Smooth muscle cell (in vitro differentiated cells): ENCODE results near the gene HIF1AN. TPM values are rescaled to one million over a fixed set of nuclear protein-coding genes. Genes with fewer than 3 reads are reported as not detected.

ENCODE experiments used
- DNase-seq: peaks from one replicate; lab custom pipeline; 2025; ENCODE audit not compliant: unreplicated experiment; lab: John Stamatoyannopoulos, UW
- H2AFZ ChIP-seq: fragments of 200-600 bp; sonication (generic); 2 replicates; pipeline ENCODE4 v1.6.0; 2016; ENCODE audit warnings: antibody characterized with exemption, low read depth, mild to moderate bottlenecking
- H3F3A ChIP-seq: fragments of 200-600 bp; sonication (generic); 2 replicates; pipeline ENCODE4 v1.6.0; 2017; ENCODE audit warnings: antibody characterized with exemption, low read depth
- H3K27ac ChIP-seq: fragments of 200-600 bp; sonication (generic); 2 replicates; pipeline ENCODE4 v1.5.1; 2016; ENCODE audit warnings: low read depth, mild to moderate bottlenecking
- H3K27me3 ChIP-seq: fragments of 200-600 bp; sonication (generic); 2 replicates; pipeline ENCODE4 v1.6.1; 2016; ENCODE audit warnings: low read depth, mild to moderate bottlenecking
- H3K36me3 ChIP-seq: fragments of 200-600 bp; sonication (generic); 2 replicates; pipeline ENCODE4 v1.5.1; 2016; ENCODE audit warnings: low read depth
- H3K4me1 ChIP-seq: fragments of 200-600 bp; sonication (generic); 2 replicates; pipeline ENCODE4 v1.5.1; 2016; ENCODE audit warnings: low read depth
- H3K4me2 ChIP-seq: fragments of 200-600 bp; sonication (generic); 2 replicates; pipeline ENCODE4 v1.6.0; 2016; ENCODE audit warnings: mild to moderate bottlenecking
- H3K4me3 ChIP-seq: fragments of 200-600 bp; sonication (generic); 2 replicates; pipeline ENCODE4 v1.5.1; 2016; ENCODE audit warnings: mild to moderate bottlenecking
- H3K79me2 ChIP-seq: fragments of 200-600 bp; sonication (generic); 2 replicates; pipeline ENCODE4 v1.6.0; 2016; ENCODE audit warnings: low read depth, mild to moderate bottlenecking
- H3K9ac ChIP-seq: fragments of 200-600 bp; sonication (generic); 2 replicates; pipeline ENCODE4 v1.6.0; 2016; ENCODE audit warnings: low read depth
- H3K9me3 ChIP-seq: fragments of 200-600 bp; sonication (generic); replicated peaks from 2 replicates; pipeline ENCODE4 v1.5.1; 2016; ENCODE audit warnings: low read depth
- H4K20me1 ChIP-seq: fragments of 200-600 bp; sonication (generic); 2 replicates; pipeline ENCODE4 v1.6.0; 2016; ENCODE audit warnings: low read depth
- WGBS: methylation state at CpG from one replicate; pipeline ENCODE4 v1.1.7; 2016; ENCODE audit warnings: low lambda C conversion rate; 5-methylcytosine and 5-hydroxymethylcytosine counted together
- polyA plus RNA-seq: library from polyadenylated mRNA; unstranded; fragments of >200 nt; fragmentation: Nextera tagmentation; extraction: Ambion mirVana; gene quantifications from 2 replicates; pipeline ENCODE4 v1.2.1, GENCODE V29; 2016
- total RNA-seq: library from RNA; depleted of rRNA; stranded (reverse); fragments of >200 nt; gene quantifications from 2 replicates; pipeline ENCODE4 v1.2.3, GENCODE V29; 2014
- TF ChIP-seq, protein P1 (sequence below): fragments of 200-600 bp; sonication (generic); IDR thresholded peaks from 2 replicates; pipeline ENCODE4 v1.5.1; 2017; ENCODE audit warnings: borderline replicate concordance, mild to moderate bottlenecking, antibody characterized with exemption; ENCODE audit not compliant: insufficient read depth, poor library complexity, severe bottlenecking

HIF1AN gene
- total and polyA plus RNA-seq, 2 experiments from 2014 or later: 12.4 to 28.1 TPM

GRCh38 chr10:100506596-100507356 lies 29.0 kb upstream of the HIF1AN start:
- Histone ChIP-seq H3K9ac (no peak overlapping the region), H3K79me2 (no peaks in the 10 kb centered on the region), H2AFZ (no peak overlapping the region), H3K4me1 (peaks cover 12% of the 10 kb centered on the region), H4K20me1 (no peaks in the 10 kb centered on the region), H3K27ac (no peak overlapping the region), H3K27me3 (no peaks in the 10 kb centered on the region), H3K4me2 (no peak overlapping the region), H3K9me3 (no peaks in the 10 kb centered on the region), H3F3A (no peaks in the 10 kb centered on the region), H3K36me3 (no peaks in the 10 kb centered on the region), H3K4me3 (no peak overlapping the region)
- WGBS: 58% methylated on average over 5 of the region's 5 CpGs
- DNase-seq: no peak
- TF ChIP-seq, protein P1, sequence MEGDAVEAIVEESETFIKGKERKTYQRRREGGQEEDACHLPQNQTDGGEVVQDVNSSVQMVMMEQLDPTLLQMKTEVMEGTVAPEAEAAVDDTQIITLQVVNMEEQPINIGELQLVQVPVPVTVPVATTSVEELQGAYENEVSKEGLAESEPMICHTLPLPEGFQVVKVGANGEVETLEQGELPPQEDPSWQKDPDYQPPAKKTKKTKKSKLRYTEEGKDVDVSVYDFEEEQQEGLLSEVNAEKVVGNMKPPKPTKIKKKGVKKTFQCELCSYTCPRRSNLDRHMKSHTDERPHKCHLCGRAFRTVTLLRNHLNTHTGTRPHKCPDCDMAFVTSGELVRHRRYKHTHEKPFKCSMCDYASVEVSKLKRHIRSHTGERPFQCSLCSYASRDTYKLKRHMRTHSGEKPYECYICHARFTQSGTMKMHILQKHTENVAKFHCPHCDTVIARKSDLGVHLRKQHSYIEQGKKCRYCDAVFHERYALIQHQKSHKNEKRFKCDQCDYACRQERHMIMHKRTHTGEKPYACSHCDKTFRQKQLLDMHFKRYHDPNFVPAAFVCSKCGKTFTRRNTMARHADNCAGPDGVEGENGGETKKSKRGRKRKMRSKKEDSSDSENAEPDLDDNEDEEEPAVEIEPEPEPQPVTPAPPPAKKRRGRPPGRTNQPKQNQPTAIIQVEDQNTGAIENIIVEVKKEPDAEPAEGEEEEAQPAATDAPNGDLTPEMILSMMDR: no peak

- WGBS: 97% methylated on average over 5 of the region's 5 CpGs
- H3K4me1 ChIP-seq: peaks cover 8% of the 10 kb centered on the region
- H3K9me3 ChIP-seq: no peaks in the 10 kb centered on the region
- TF ChIP-seq, protein P1: no peak
- no peak for DNase-seq
- no peaks in the 10 kb centered on the region for H3K79me2 ChIP-seq
- no peak overlapping the region for H2AFZ ChIP-seq
- no peaks in the 10 kb centered on the region for H3K27me3 ChIP-seq
- H3K36me3 ChIP-seq: no peaks in the 10 kb centered on the region
- no peak overlapping the region for H3K4me3 ChIP-seq
- H3K4me2 ChIP-seq: no peak overlapping the region
- H4K20me1 ChIP-seq: no peaks in the 10 kb centered on the region
- H3F3A ChIP-seq: no peaks in the 10 kb centered on the region
- H3K9ac ChIP-seq: no peak overlapping the region
- no peak overlapping the region for H3K27ac ChIP-seq
Observed at GRCh38 chr10:100507357-100507732, 28.4 kb upstream of the HIF1AN start.

DNA sequence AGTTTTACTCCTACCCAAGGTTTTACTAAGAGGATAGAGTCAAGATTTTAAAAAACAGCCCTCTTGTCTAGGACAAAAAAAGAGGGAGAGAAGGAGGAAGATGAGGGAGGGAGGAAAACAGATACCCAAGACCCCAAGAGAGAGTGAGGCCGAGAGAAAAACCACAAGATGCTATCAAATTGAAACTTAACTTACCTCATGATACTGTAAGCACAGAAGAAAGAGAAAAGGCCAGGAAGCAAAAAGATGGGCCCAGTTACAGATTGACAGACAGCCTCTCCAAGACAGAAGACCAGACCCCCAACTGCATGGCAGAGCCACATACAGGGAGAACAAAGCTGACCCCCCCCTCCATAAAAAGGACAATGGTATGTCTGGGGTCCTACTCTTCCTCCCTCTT lies 27.5 kb upstream of the HIF1AN start:
- 74% methylated on average over 1 of the region's 1 CpG for WGBS

More for the DNA sequence above, 27.5 kb upstream of the HIF1AN start:
- H3K27me3 ChIP-seq: no peaks in the 10 kb centered on the region
- no peaks in the 10 kb centered on the region for H3F3A ChIP-seq
- no peaks in the 10 kb centered on the region for H3K9me3 ChIP-seq
- no peak overlapping the region for H3K4me3 ChIP-seq
- no peaks in the 10 kb centered on the region for H4K20me1 ChIP-seq
- no peaks in the 10 kb centered on the region for H3K4me1 ChIP-seq
- H3K79me2 ChIP-seq: no peaks in the 10 kb centered on the region
- no peaks in the 10 kb centered on the region for H3K36me3 ChIP-seq
- no peak overlapping the region for H3K4me2 ChIP-seq
- DNase-seq: no peak
- TF ChIP-seq, protein P1: no peak
- no peak overlapping the region for H3K9ac ChIP-seq
- H3K27ac ChIP-seq: no peak overlapping the region
- no peak overlapping the region for H2AFZ ChIP-seq
